ENCODE data around the gene RBM25.

DNA sequence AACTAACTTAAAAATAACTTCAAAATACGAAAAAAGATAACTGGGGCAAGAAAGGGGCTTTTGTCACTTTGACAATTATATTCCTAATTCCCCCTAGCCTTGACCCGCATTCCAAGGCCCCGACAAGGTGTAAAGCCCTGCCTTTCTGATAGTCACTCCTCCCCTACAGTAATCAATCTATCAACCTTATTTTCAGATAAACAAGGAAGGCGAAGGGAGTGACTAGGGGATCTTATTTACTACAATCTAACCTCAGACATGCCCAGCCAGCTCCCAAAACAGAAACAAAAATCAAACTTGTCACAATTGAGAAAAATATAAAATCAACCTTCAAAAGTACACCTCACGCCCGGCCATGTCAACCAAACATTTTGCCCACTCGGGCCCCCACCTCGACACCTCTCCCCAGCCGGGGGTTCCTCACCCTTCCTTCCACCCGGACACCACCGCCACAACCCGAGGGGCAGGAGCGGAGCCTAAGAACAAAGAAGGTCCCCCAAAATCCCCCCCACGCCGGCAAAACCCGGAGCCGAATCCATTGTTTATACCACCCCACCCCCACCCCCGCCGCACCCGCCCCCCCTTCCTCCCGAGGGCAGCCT is 32.0 kb upstream of the RBM25 start:
- TF ChIP-seq, protein P1, sequence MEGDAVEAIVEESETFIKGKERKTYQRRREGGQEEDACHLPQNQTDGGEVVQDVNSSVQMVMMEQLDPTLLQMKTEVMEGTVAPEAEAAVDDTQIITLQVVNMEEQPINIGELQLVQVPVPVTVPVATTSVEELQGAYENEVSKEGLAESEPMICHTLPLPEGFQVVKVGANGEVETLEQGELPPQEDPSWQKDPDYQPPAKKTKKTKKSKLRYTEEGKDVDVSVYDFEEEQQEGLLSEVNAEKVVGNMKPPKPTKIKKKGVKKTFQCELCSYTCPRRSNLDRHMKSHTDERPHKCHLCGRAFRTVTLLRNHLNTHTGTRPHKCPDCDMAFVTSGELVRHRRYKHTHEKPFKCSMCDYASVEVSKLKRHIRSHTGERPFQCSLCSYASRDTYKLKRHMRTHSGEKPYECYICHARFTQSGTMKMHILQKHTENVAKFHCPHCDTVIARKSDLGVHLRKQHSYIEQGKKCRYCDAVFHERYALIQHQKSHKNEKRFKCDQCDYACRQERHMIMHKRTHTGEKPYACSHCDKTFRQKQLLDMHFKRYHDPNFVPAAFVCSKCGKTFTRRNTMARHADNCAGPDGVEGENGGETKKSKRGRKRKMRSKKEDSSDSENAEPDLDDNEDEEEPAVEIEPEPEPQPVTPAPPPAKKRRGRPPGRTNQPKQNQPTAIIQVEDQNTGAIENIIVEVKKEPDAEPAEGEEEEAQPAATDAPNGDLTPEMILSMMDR (IDR thresholded peaks at IDR 0.05), result no peak
- TF ChIP-seq POLR2A (IDR thresholded peaks at IDR 0.05), result no peak
